ENCODE measurements around the gene CCR6.

CCR6 gene

DNA sequence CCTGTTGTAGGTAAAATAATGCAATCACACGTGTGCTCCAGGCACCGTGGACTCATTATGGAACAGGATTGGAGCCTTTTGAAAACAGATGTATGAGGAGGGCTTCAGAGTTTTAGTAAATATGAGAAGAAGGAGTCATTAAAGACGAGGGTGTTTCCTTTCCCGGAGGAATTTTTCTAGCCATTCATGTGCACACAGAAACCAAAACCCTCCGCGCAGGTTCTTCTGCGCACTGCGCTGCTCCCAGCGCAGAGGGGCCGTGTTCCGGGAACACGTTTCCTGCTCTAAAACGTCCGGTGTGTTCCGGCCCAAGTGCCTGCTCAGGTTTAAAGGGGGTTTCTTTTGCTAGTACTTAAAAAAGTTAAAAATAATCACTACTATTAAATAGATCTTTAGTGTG is 23.2 kb downstream of the CCR6 start:
- Histone ChIP-seq H3K27me3 (ENCODE audit: insufficient read depth, poor library complexity, severe bottlenecking) (no peaks in the 10 kb centered on the region), H3K27ac (replicated peaks) (no peak overlapping the region), H3K4me3 (replicated peaks; ENCODE audit: insufficient read depth, low read length) (no peak overlapping the region)
- DNase-seq (ENCODE audit: low read depth in 1 of 2, low spot score in 1 of 2), result no peak
- TF ChIP-seq POLR2AphosphoS5 (IDR thresholded peaks at IDR 0.05; ENCODE audit: low read depth) (no peak), GABPA (IDR thresholded peaks at IDR 0.05; ENCODE audit: low read depth) (no peak), REST (IDR thresholded peaks at IDR 0.05; ENCODE audit: insufficient replicate concordance, low read depth) (no peak), SPI1 (IDR thresholded peaks at IDR 0.05; ENCODE audit: borderline replicate concordance, low read depth) (no peak)
- TF ChIP-seq, protein P1, sequence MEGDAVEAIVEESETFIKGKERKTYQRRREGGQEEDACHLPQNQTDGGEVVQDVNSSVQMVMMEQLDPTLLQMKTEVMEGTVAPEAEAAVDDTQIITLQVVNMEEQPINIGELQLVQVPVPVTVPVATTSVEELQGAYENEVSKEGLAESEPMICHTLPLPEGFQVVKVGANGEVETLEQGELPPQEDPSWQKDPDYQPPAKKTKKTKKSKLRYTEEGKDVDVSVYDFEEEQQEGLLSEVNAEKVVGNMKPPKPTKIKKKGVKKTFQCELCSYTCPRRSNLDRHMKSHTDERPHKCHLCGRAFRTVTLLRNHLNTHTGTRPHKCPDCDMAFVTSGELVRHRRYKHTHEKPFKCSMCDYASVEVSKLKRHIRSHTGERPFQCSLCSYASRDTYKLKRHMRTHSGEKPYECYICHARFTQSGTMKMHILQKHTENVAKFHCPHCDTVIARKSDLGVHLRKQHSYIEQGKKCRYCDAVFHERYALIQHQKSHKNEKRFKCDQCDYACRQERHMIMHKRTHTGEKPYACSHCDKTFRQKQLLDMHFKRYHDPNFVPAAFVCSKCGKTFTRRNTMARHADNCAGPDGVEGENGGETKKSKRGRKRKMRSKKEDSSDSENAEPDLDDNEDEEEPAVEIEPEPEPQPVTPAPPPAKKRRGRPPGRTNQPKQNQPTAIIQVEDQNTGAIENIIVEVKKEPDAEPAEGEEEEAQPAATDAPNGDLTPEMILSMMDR (IDR thresholded peaks at IDR 0.05; ENCODE audit: insufficient read depth, low read length), result no peak

- TF ChIP-seq POLR2AphosphoS5 (IDR thresholded peaks at IDR 0.05; ENCODE audit: low read depth), result no peak
- TF ChIP-seq REST (IDR thresholded peaks at IDR 0.05; ENCODE audit: insufficient replicate concordance, low read depth), result no peak
- TF ChIP-seq GABPA (IDR thresholded peaks at IDR 0.05; ENCODE audit: low read depth), result no peak
- TF ChIP-seq SPI1 (IDR thresholded peaks at IDR 0.05; ENCODE audit: borderline replicate concordance, low read depth), result no peak
- TF ChIP-seq, protein P1 (IDR thresholded peaks at IDR 0.05; ENCODE audit: insufficient read depth, low read length), result no peak
- Histone ChIP-seq H3K27me3 (ENCODE audit: insufficient read depth, poor library complexity, severe bottlenecking) (no peaks in the 10 kb centered on the region), H3K4me3 (replicated peaks; ENCODE audit: insufficient read depth, low read length) (no peak overlapping the region), H3K27ac (replicated peaks) (no peak overlapping the region)
- DNase-seq (ENCODE audit: low read depth in 1 of 2, low spot score in 1 of 2), result no peak
Measured at GRCh38 chr6:167146977-167147376, 24.1 kb downstream of the CCR6 start.

- Histone ChIP-seq H3K27ac (replicated peaks) (no peak overlapping the region), H3K4me3 (replicated peaks; ENCODE audit: insufficient read depth, low read length) (no peak overlapping the region), H3K27me3 (ENCODE audit: insufficient read depth, poor library complexity, severe bottlenecking) (no peaks in the 10 kb centered on the region)
- TF ChIP-seq, protein P1 (IDR thresholded peaks at IDR 0.05; ENCODE audit: insufficient read depth, low read length), result no peak
- TF ChIP-seq REST (IDR thresholded peaks at IDR 0.05; ENCODE audit: insufficient replicate concordance, low read depth), result no peak
- TF ChIP-seq POLR2AphosphoS5 (IDR thresholded peaks at IDR 0.05; ENCODE audit: low read depth), result no peak
- TF ChIP-seq SPI1 (IDR thresholded peaks at IDR 0.05; ENCODE audit: borderline replicate concordance, low read depth), result no peak
- no peak for TF ChIP-seq GABPA (IDR thresholded peaks at IDR 0.05; ENCODE audit: low read depth)
- DNase-seq (ENCODE audit: low read depth in 1 of 2, low spot score in 1 of 2), result no peak
Measured at GRCh38 chr6:167148021-167148420, 25.1 kb downstream of the CCR6 start.
